ENCODE results near the gene SLC2A2.

GRCh38 chr3:170947018-170947769 lies 79.3 kb downstream of the SLC2A2 start:
- no peak for TF ChIP-seq EZH2phosphoT487 (IDR thresholded peaks at IDR 0.05; ENCODE audit: insufficient read depth, low read depth)
- TF ChIP-seq EZH2 (IDR thresholded peaks at IDR 0.05; ENCODE audit: insufficient read depth, poor library complexity, severe bottlenecking): no peak

Data from GM23248 (cell line).